Coronary artery (tissue), 2 donors: Measurements from ENCODE around the gene PALS1.
A peak's percentile ranks its signal among the peaks of the same experiment; 100 is the strongest.

Experiments used
- DNase-seq: peaks from one replicate; pipeline ENCODE4 v3.0.0-alpha.2; 2017; ENCODE audit warnings: low spot score
- H3K27ac ChIP-seq, 2 donors: fragments of 200-600 bp; sonication (generic); one replicate each; pipeline ENCODE4 v1.5.1; 2016 to 2019
- H3K4me3 ChIP-seq: fragments of 200-600 bp; sonication (generic); 2 replicates; pipeline ENCODE4 v1.5.1; 2016; ENCODE audit warnings: mild to moderate bottlenecking, moderate library complexity
- TF ChIP-seq, protein P1 (sequence below): fragments of 200-600 bp; sonication (generic); IDR thresholded peaks from one replicate; pipeline ENCODE4 v1.5.1; 2019; ENCODE audit warnings: antibody characterized with exemption

Gene PALS1

DNA sequence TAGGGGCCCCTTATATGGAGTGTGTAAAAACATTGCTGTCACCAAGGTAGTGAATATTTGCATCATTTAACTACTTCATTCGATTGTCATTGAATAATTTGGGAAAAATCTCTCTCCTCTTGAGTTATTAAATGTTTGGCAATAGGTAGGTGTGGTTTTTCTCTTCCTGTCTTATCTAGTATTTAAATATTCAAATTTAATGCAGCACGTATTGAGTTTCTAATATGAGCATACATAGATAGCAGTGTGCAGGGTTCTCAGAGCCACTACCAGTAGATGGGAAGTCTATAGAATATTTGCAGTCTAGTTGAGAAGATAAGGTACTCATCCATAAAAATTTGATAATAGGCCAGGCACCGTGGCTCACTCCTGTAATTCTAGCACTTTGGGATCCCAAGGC, 16.7 kb downstream of the PALS1 start:
- DNase-seq, result no peak
- no peak overlapping the region for H3K27ac ChIP-seq
- TF ChIP-seq, protein P1, sequence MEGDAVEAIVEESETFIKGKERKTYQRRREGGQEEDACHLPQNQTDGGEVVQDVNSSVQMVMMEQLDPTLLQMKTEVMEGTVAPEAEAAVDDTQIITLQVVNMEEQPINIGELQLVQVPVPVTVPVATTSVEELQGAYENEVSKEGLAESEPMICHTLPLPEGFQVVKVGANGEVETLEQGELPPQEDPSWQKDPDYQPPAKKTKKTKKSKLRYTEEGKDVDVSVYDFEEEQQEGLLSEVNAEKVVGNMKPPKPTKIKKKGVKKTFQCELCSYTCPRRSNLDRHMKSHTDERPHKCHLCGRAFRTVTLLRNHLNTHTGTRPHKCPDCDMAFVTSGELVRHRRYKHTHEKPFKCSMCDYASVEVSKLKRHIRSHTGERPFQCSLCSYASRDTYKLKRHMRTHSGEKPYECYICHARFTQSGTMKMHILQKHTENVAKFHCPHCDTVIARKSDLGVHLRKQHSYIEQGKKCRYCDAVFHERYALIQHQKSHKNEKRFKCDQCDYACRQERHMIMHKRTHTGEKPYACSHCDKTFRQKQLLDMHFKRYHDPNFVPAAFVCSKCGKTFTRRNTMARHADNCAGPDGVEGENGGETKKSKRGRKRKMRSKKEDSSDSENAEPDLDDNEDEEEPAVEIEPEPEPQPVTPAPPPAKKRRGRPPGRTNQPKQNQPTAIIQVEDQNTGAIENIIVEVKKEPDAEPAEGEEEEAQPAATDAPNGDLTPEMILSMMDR, result no peak
- no peak overlapping the region for H3K4me3 ChIP-seq

DNA sequence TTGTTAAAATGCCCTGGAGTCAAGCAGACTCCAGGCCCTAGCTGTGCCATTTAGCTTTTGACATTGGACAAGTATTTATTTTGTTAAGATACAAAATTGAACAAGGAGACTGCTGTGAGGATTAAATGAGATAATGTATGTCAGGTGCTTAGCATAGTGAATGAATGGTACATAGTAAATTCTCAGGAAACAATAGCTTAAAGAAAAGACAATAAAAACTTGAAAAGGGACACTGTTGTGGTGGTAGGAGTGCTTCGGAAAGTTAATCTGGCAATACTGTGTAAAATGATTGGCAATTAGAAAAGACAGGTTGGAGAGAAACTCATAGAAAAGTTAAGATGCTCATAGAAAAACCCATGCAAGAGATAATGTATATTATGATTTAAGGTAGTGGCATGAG, 19.7 kb downstream of the PALS1 start:
- DNase-seq, result no peak
- Histone ChIP-seq H3K4me3 (no peak overlapping the region), H3K27ac (no peak overlapping the region)
- TF ChIP-seq, protein P1, result no peak

- DNase-seq, result no peak
- no peak overlapping the region for H3K4me3 ChIP-seq
- TF ChIP-seq, protein P1, result no peak
- peak overlapping the region in 1 of 2 donors; percentile 59 for H3K27ac ChIP-seq
Observed at GRCh38 chr14:67263499-67264149, 22.4 kb downstream of the PALS1 start.

DNA sequence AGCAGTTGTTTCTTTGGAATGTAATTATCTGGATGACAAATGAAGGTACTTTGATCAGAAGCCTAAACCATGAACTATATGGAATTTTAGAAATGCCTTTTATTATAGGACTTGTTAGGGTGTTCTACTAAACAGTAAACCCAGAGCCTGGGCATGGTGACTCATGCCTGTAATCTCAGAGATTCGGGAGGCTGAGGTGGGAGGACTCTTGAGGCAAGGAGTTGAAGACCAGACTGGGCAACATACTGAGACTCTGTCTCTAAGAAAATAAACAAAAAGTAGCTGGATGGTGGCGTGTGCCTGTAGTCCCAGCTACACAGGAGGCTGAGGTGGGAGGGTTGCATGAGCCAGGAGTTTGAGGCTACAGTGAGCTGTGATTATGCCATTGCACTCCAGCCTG, 23.9 kb downstream of the PALS1 start:
- no peak for DNase-seq
- TF ChIP-seq, protein P1, result no peak
- H3K4me3 ChIP-seq, result no peak overlapping the region
- H3K27ac ChIP-seq, result no peak overlapping the region

DNA sequence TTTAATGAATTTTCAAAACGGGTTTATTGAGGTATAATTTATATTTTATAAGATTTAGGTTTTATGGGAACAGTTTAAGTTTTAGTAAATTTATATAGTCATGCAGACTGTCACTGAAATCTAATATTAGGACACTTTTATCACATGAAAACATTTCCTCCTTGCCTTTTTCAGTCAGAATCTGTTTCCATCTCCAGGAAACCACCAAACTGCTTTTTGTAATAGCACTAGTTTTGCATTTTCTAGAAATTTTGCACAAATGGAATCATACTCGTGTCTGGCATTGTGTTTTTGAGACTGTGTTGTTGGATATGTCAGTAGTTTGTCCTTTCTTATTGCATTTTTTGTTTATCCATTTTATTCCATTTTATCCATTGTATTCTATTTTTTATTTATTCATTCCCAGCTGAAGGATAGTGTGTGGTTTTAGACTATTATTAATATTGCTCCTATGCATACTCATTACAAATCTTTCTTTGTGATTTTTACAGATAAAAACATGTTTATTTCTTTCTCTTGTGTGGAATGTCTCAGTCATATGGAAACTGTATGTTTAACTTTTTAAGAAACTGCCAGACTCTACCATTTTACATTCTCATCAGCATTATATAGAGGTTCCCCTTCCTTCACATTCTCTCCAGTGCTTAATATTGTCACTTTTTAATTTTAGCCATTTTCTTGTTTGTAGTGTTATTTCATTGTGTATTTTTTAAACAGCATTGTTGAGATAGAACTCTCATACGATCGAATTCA, 26.5 kb downstream of the PALS1 start:
- TF ChIP-seq, protein P1, result no peak
- Histone ChIP-seq H3K27ac (no peak overlapping the region), H3K4me3 (peak overlapping the region; percentile 61)
- no peak for DNase-seq

- no peak for DNase-seq
- no peak overlapping the region for H3K27ac ChIP-seq
- peak overlapping the region; percentile 61 for H3K4me3 ChIP-seq
- TF ChIP-seq, protein P1, result no peak
Observed at GRCh38 chr14:67268426-67269150, 27.4 kb downstream of the PALS1 start.
